Erythroblast (primary cell): ENCODE measurements around the gene PHF1.

Source experiments
- GATA1 ChIP-seq: IDR thresholded peaks from 2 replicates; pipeline ENCODE4 v1.6.1; 2011; ENCODE audit warnings: low read depth, mild to moderate bottlenecking, control low read depth, low read length, moderate library complexity
- POLR2A ChIP-seq: IDR thresholded peaks from 2 replicates; pipeline ENCODE4 v1.6.1; 2011; ENCODE audit warnings: mild to moderate bottlenecking, low read length

DNA sequence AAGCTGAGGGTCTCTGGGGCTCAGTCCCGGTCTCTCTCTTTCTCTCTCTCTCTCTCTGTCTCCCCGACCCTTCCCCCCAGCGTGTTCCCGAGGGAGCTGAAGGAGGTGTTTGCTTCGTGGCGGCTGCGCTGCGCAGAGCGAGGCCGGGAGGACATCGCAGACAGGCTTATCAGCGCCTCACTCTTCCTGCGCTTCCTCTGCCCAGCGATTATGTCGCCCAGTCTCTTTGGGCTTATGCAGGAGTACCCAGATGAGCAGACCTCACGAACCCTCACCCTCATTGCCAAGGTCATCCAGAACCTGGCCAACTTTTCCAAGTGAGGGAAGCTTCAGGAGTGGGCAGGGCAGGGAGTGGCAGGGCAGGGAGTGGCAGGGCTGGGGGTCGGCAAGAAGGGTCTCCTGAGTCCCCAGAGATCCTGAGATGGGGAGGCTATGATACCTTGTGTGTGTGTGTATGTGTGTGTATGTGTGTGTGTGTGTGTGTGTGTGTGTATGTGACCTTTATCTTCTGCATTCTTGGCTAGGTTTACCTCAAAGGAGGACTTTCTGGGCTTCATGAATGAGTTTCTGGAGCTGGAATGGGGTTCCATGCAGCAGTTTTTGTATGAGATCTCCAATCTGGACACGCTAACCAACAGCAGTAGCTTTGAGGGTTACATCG, 30.0 kb downstream of the PHF1 start:
- TF ChIP-seq POLR2A (no peak), GATA1 (no peak)
